ENCODE data around the gene C5orf15. TPM values are rescaled to one million over a fixed set of nuclear protein-coding genes. Genes with fewer than 3 reads are reported as not detected.

Gene C5orf15
- total and polyA plus RNA-seq, 2 experiments from 2014 or later: 37.7 to 61.4 TPM

DNA sequence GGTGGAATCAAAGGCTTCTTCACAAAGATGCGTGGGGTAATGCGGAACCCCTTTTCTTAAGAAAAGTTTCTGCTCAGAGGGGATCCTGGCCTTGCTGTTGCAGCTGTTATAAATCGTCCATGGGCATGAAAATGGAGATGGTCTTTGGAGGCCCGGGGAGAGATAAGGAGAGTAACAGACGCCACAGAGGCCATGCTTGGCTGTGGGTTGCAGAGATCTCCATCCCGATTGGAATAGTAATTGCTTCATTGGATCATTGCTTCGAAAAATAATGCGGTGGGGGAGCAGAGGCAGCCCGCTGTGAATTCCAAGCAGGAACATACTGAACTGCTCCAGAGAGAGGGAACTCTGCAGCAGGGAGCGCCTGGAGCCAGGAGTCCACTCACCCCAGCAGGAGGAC lies 55.5 kb downstream of the C5orf15 start:
- Histone ChIP-seq H3K9me2 (ENCODE audit: insufficient read depth) (no peaks in the 10 kb centered on the region; the same call in 1 of the 2 replicates), H3K27me3 (ENCODE audit: insufficient read depth) (no peaks in the 10 kb centered on the region), H2AFZ (0 out of 2 replicates have a peak overlapping the region, but pooled peaks have one; percentile 23), H3K36me3 (ENCODE audit: insufficient read depth) (no peaks in the 10 kb centered on the region), H3K79me2 (replicated peaks; ENCODE audit: insufficient read depth) (no peaks in the 10 kb centered on the region), H3K27ac (ENCODE audit: low read depth) (no peak overlapping the region), H3F3A (replicated peaks; ENCODE audit: low read depth) (no peaks in the 10 kb centered on the region), H3K4me2 (no peak overlapping the region), H4K20me1 (replicated peaks; ENCODE audit: insufficient read depth) (no peaks in the 10 kb centered on the region), H3K4me3 (no peak overlapping the region), H3K4me1 (ENCODE audit: insufficient read depth) (no peaks in the 10 kb centered on the region)
- DNase-seq (ENCODE audit: low spot score) (no peak), ATAC-seq (no peak)
- no peaks in the 10 kb centered on the region for H3K4me1 Mint-ChIP-seq
- no peak for TF ChIP-seq JUNB (IDR thresholded peaks at IDR 0.05; ENCODE audit: unreplicated experiment)
- no peak for TF ChIP-seq ZNF331 (CRISPR knock-in tag; IDR thresholded peaks at IDR 0.05; ENCODE audit: low read depth)
- no peak for TF ChIP-seq ZNF462 (CRISPR knock-in tag; IDR thresholded peaks at IDR 0.05)
- TF ChIP-seq REST (IDR thresholded peaks at IDR 0.05; ENCODE audit: unreplicated experiment): no peak
- no peak for TF ChIP-seq STAT1 (IDR thresholded peaks at IDR 0.05; ENCODE audit: unreplicated experiment)
- TF ChIP-seq POLR2AphosphoS5 (IDR thresholded peaks at IDR 0.05; ENCODE audit: low read depth): no peak
- TF ChIP-seq EZH2 (IDR thresholded peaks at IDR 0.05; ENCODE audit: low read depth, unreplicated experiment): no peak
- TF ChIP-seq EZH2phosphoT487 (IDR thresholded peaks at IDR 0.05; ENCODE audit: unreplicated experiment): no peak
- no peak for TF ChIP-seq NANOG (IDR thresholded peaks at IDR 0.05; ENCODE audit: borderline replicate concordance)
- no peak for TF ChIP-seq ZNF114 (CRISPR knock-in tag; IDR thresholded peaks at IDR 0.05)
- TF ChIP-seq, protein P1, sequence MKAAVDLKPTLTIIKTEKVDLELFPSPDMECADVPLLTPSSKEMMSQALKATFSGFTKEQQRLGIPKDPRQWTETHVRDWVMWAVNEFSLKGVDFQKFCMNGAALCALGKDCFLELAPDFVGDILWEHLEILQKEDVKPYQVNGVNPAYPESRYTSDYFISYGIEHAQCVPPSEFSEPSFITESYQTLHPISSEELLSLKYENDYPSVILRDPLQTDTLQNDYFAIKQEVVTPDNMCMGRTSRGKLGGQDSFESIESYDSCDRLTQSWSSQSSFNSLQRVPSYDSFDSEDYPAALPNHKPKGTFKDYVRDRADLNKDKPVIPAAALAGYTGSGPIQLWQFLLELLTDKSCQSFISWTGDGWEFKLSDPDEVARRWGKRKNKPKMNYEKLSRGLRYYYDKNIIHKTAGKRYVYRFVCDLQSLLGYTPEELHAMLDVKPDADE (IDR thresholded peaks at IDR 0.05): no peak
- TF ChIP-seq CREB1 (CRISPR knock-in tag; IDR thresholded peaks at IDR 0.05; ENCODE audit: low read depth): no peak
- no peak for TF ChIP-seq CTCF (conservative IDR thresholded peaks at IDR 0.05; ENCODE audit: low read depth in 2 of 2)
- H3K27ac Mint-ChIP-seq: no peak overlapping the region
- no peaks in the 10 kb centered on the region for H3K9me3 Mint-ChIP-seq
- H3K36me3 Mint-ChIP-seq (ENCODE audit: low read depth): no peaks in the 10 kb centered on the region
- H3K27me3 Mint-ChIP-seq (ENCODE audit: insufficient read depth, low read depth, poor library complexity): peaks cover 8% of the 10 kb centered on the region
- H3K4me3 Mint-ChIP-seq: no peak overlapping the region
